MCF 10A (cell line): ENCODE measurements around the gene ELP5. TPM values are rescaled to one million over a fixed set of nuclear protein-coding genes. Genes with fewer than 3 reads are reported as not detected.

Source experiments
- BruUV-seq: library from RNA; stranded (reverse); fragments of 400-500 nt; replicated peaks from 2 replicates; lab custom pipeline; 2021; lab: Mats Ljungman, UMichigan
- CTCF ChIA-PET: fragments of 300-600 bp; sonication (Branson Sonifier 250); formaldehyde crosslinking; extraction: SDS; loops from one replicate; lab custom pipeline; 2021; ENCODE audit warnings: antibody characterized with exemption, inconsistent platforms; lab: Yijun Ruan, JAX
- POLR2A ChIA-PET: fragments of 300-600, 350-650 bp; sonication (Branson Sonifier 250); formaldehyde crosslinking; extraction: SDS; loops from one replicate; lab custom pipeline; 2020; ENCODE audit warnings: antibody characterized with exemption, inconsistent platforms; lab: Yijun Ruan, JAX
- DNase-seq: peaks from one replicate; pipeline ENCODE4 v3.0.0-alpha.2; 2018; ENCODE audit not compliant: unreplicated experiment
- H3K27ac Mint-ChIP-seq: one replicate; pipeline ENCODE4 v1.8.0; 2022; ENCODE audit warnings: mild to moderate bottlenecking, low read depth, mixed read lengths; ENCODE audit not compliant: unreplicated experiment
- H3K27me3 Mint-ChIP-seq: one replicate; pipeline ENCODE4 v1.8.0; 2022; ENCODE audit warnings: mixed read lengths; ENCODE audit not compliant: insufficient read depth, unreplicated experiment
- H3K36me3 Mint-ChIP-seq: one replicate; pipeline ENCODE4 v1.8.0; 2022; ENCODE audit warnings: mild to moderate bottlenecking, moderate library complexity, mixed read lengths; ENCODE audit not compliant: insufficient read depth, unreplicated experiment
- H3K4me1 Mint-ChIP-seq: one replicate; pipeline ENCODE4 v1.8.0; 2022; ENCODE audit warnings: mixed read lengths; ENCODE audit not compliant: insufficient read depth, unreplicated experiment
- H3K4me3 Mint-ChIP-seq: one replicate; pipeline ENCODE4 v1.8.0; 2022; ENCODE audit warnings: mild to moderate bottlenecking, moderate library complexity, mixed read lengths; ENCODE audit not compliant: unreplicated experiment
- H3K9me3 Mint-ChIP-seq: one replicate; pipeline ENCODE4 v1.8.0; 2022; ENCODE audit warnings: mixed read lengths; ENCODE audit not compliant: unreplicated experiment
- CTCF ChIP-seq: fragments of 200-600 bp; IDR thresholded peaks from one replicate; pipeline ENCODE4 v1.8.0; 2022; ENCODE audit warnings: antibody characterized with exemption, mild to moderate bottlenecking; ENCODE audit not compliant: unreplicated experiment
- intact Hi-C: fragments of 100-400 bp; cut with micrococcal nuclease; formaldehyde crosslinking; loops from 2 replicates; pipeline ENCODE4 v1.14.1; 2022
- total RNA-seq: library from RNA; stranded (reverse); gene quantifications from 2 replicates; pipeline ENCODE4 v1.2.3, GENCODE V29; 2022

The ELP5 gene
- total RNA-seq, 1 experiment from 2014 or later, result 91.3 TPM

- H3K4me3 Mint-ChIP-seq, result peak within 1 kb of the TSS; percentile 73
- ChIA-PET CTCF (no interaction called here), POLR2A (interaction anchor here (1.1 to 3.9 kb wide), 3 partner anchors 21 to 43 kb away, joined by 3 to 31 read pairs (median 6); partner anchors contain the start of genes ACADVL, DLG4, GABARAP and PHF23)
- peaks cover 19% of the 10 kb centered on the region for H3K36me3 Mint-ChIP-seq
- no peak for TF ChIP-seq CTCF
- no peaks in the 10 kb centered on the region for H3K27me3 Mint-ChIP-seq
- DNase-seq, result peak; percentile 90
- H3K4me1 Mint-ChIP-seq, result peaks cover 35% of the 10 kb centered on the region
- BruUV-seq, result no TSS peak
- H3K9me3 Mint-ChIP-seq, result no peaks in the 10 kb centered on the region
- intact Hi-C loops, result no loop called here
- peak within 1 kb of the TSS; percentile 79 for H3K27ac Mint-ChIP-seq
Observed at GRCh38 chr17:7262192-7262934, 10.3 kb downstream of the ELP5 start, which contains the start of gene CLDN7. CLDN7 (minus strand) TSS chr17:7262478; CDS start chr17:7262043, 435 bp downstream.

GRCh38 chr17:7262935-7263800 lies 11.2 kb downstream of the ELP5 start:
- no peaks in the 10 kb centered on the region for H3K27me3 Mint-ChIP-seq
- H3K27ac Mint-ChIP-seq, result peak overlapping the region; percentile 76
- CTCF ChIA-PET, result interaction anchor here (0.7 to 1.4 kb wide), 2 partner anchors 17 to 1969 kb away, joined by 3 read pairs; no protein-coding TSS in a partner anchor
- peak; percentile 83 for DNase-seq
- POLR2A ChIA-PET, result interaction anchor here (0.6 to 3.9 kb wide), 6 partner anchors 22 to 950 kb away, joined by 3 to 31 read pairs (median 4); partner anchors contain the start of genes GABARAP and SOX15
- H3K4me1 Mint-ChIP-seq, result peaks cover 35% of the 10 kb centered on the region
- TF ChIP-seq CTCF, result no peak
- H3K36me3 Mint-ChIP-seq, result peaks cover 11% of the 10 kb centered on the region
- H3K4me3 Mint-ChIP-seq, result peak overlapping the region; percentile 73
- no peaks in the 10 kb centered on the region for H3K9me3 Mint-ChIP-seq
- intact Hi-C loops, result no loop called here
- no TSS peak for BruUV-seq

- no peaks in the 10 kb centered on the region for H3K9me3 Mint-ChIP-seq
- peaks cover 35% of the 10 kb centered on the region for H3K4me1 Mint-ChIP-seq
- no peak for DNase-seq
- POLR2A ChIA-PET, result interaction anchor here (0.6 to 3.9 kb wide), 8 partner anchors 17 to 950 kb away, joined by 3 to 31 read pairs (median 4); partner anchors contain the start of genes GABARAP and SOX15
- intact Hi-C loops, result no loop called here
- CTCF ChIA-PET, result interaction anchor here (0.7 to 1.4 kb wide), 2 partner anchors 17 to 1969 kb away, joined by 3 read pairs; no protein-coding TSS in a partner anchor
- peaks cover 5% of the 10 kb centered on the region for H3K36me3 Mint-ChIP-seq
- TF ChIP-seq CTCF, result no peak
- H3K27me3 Mint-ChIP-seq, result no peaks in the 10 kb centered on the region
- no TSS peak for BruUV-seq
- H3K4me3 Mint-ChIP-seq, result peak overlapping the region; percentile 73
- peak overlapping the region; percentile 76 for H3K27ac Mint-ChIP-seq
Observed at GRCh38 chr17:7263801-7264078, 11.7 kb downstream of the ELP5 start.
